GM12872 (cell line): ENCODE results near the gene PGAM1.

ENCODE experiments used
- CTCF ChIP-seq: IDR thresholded peaks from 3 replicates; pipeline ENCODE4 v1.5.1; 2011; ENCODE audit warnings: low read depth, mild to moderate bottlenecking, low read length, moderate library complexity; ENCODE audit not compliant: insufficient read depth

The PGAM1 gene

GRCh38 chr10:97425964-97426775, at the start of gene PGAM1:
TSS of gene PGAM1 (plus strand) at chr10:97426191. CDS start at chr10:97426308, 117 bp downstream.
- peak; percentile 81 for TF ChIP-seq CTCF

GRCh38 chr10:97376413-97376812, 49.6 kb upstream of the PGAM1 start:
- TF ChIP-seq CTCF: no peak

- TF ChIP-seq CTCF: no peak
These were observed 46.8 kb upstream of the PGAM1 start for GRCh38 chr10:97378933-97379921.

GRCh38 chr10:97380516-97380915, 45.5 kb upstream of the PGAM1 start:
- no peak for TF ChIP-seq CTCF

GRCh38 chr10:97381626-97382025, 44.4 kb upstream of the PGAM1 start:
- TF ChIP-seq CTCF: no peak

GRCh38 chr10:97383159-97383558, 42.8 kb upstream of the PGAM1 start:
- no peak for TF ChIP-seq CTCF

GRCh38 chr10:97384156-97384555, 41.8 kb upstream of the PGAM1 start:
- no peak for TF ChIP-seq CTCF
